WTC11 (cell line): Measurements from ENCODE around the gene GARNL3.

Experiments used
- ETV6 ChIP-seq: sonication (generic); formaldehyde crosslinking; IDR thresholded peaks from 2 replicates; pipeline ENCODE4 v1.8.1; 2022; ENCODE audit warnings: mild to moderate bottlenecking, missing genetic modification reagents
- GABPB1 ChIP-seq: sonication (generic); formaldehyde crosslinking; IDR thresholded peaks from 2 replicates; pipeline ENCODE4 v1.8.1; 2023; ENCODE audit warnings: mild to moderate bottlenecking, missing genetic modification reagents
- MYBL2 ChIP-seq: sonication (generic); formaldehyde crosslinking; IDR thresholded peaks from 2 replicates; pipeline ENCODE4 v1.8.1; 2023; ENCODE audit warnings: mild to moderate bottlenecking, moderate library complexity, missing genetic modification reagents
- NFE2L1 ChIP-seq: sonication (generic); formaldehyde crosslinking; IDR thresholded peaks from 2 replicates; pipeline ENCODE4 v1.8.1; 2023; ENCODE audit warnings: missing genetic modification reagents
- SOX15 ChIP-seq: fragments of 250-450 bp; sonication (Bioruptor Pico); IDR thresholded peaks from 2 replicates; pipeline ENCODE4 v1.9.0; 2021; ENCODE audit warnings: mild to moderate bottlenecking
- TCF7 ChIP-seq: sonication (generic); formaldehyde crosslinking; IDR thresholded peaks from 2 replicates; pipeline ENCODE4 v1.8.0; 2022; ENCODE audit warnings: mild to moderate bottlenecking, low read depth, missing genetic modification reagents, moderate library complexity
- TEAD4 ChIP-seq: sonication (generic); formaldehyde crosslinking; IDR thresholded peaks from 2 replicates; pipeline ENCODE4 v1.8.0; 2022; ENCODE audit warnings: mild to moderate bottlenecking, missing genetic modification reagents
- ZBTB21 ChIP-seq: sonication (generic); formaldehyde crosslinking; IDR thresholded peaks from 2 replicates; pipeline ENCODE4 v1.8.1; 2023; ENCODE audit warnings: mild to moderate bottlenecking, missing genetic modification reagents, borderline replicate concordance
- ZNF138 ChIP-seq: sonication (generic); formaldehyde crosslinking; conservative IDR thresholded peaks from 2 replicates; pipeline ENCODE4 v1.8.1; 2022; ENCODE audit warnings: mild to moderate bottlenecking, moderate library complexity, missing genetic modification reagents
- TF ChIP-seq, protein P1 (sequence below): fragments of 200-600 bp; IDR thresholded peaks from 2 replicates; pipeline ENCODE4 v1.8.0; 2022; ENCODE audit warnings: antibody characterized with exemption
- TF ChIP-seq, protein P2 (sequence below): sonication (generic); formaldehyde crosslinking; IDR thresholded peaks from 2 replicates; pipeline ENCODE4 v1.8.1; 2023; ENCODE audit warnings: mild to moderate bottlenecking, missing genetic modification reagents, moderate library complexity
- TF ChIP-seq, protein P3 (sequence below): sonication (generic); formaldehyde crosslinking; conservative IDR thresholded peaks from 2 replicates; pipeline ENCODE4 v1.8.1; 2022; ENCODE audit warnings: mild to moderate bottlenecking, missing genetic modification reagents
- TF ChIP-seq, protein P4 (sequence below): sonication (generic); formaldehyde crosslinking; IDR thresholded peaks from 2 replicates; pipeline ENCODE4 v1.8.0; 2022; ENCODE audit warnings: mild to moderate bottlenecking, missing genetic modification reagents

DNA sequence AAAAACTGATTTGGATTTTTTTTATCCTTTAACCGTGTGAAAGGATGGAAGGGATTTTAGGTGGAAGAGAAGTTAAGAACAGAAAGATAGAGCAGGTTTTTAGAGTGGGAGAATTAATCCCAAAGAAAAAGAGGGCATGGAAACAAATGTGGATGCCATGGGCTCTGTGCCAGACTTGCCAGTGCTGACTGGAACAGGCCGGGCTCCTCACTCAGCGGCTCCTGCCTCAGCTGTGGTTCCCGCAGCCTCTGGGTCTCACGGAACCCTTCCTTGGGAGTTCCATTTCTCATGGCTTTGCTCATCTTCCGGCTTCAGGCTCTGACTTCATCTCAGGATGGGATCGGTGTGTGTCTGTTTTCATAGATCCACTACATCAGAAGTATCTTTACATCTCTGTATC, 102.0 kb downstream of the GARNL3 start:
- TF ChIP-seq, protein P1, sequence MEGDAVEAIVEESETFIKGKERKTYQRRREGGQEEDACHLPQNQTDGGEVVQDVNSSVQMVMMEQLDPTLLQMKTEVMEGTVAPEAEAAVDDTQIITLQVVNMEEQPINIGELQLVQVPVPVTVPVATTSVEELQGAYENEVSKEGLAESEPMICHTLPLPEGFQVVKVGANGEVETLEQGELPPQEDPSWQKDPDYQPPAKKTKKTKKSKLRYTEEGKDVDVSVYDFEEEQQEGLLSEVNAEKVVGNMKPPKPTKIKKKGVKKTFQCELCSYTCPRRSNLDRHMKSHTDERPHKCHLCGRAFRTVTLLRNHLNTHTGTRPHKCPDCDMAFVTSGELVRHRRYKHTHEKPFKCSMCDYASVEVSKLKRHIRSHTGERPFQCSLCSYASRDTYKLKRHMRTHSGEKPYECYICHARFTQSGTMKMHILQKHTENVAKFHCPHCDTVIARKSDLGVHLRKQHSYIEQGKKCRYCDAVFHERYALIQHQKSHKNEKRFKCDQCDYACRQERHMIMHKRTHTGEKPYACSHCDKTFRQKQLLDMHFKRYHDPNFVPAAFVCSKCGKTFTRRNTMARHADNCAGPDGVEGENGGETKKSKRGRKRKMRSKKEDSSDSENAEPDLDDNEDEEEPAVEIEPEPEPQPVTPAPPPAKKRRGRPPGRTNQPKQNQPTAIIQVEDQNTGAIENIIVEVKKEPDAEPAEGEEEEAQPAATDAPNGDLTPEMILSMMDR: no peak
- TF ChIP-seq TCF7 (no peak), GABPB1 (CRISPR knock-in tag) (no peak), ETV6 (CRISPR knock-in tag) (no peak), ZBTB21 (CRISPR knock-in tag) (no peak), ZNF138 (CRISPR knock-in tag) (no peak), TEAD4 (CRISPR knock-in tag) (no peak), NFE2L1 (CRISPR knock-in tag) (no peak), MYBL2 (no peak), SOX15 (CRISPR knock-in tag) (no peak)
- TF ChIP-seq, protein P2, sequence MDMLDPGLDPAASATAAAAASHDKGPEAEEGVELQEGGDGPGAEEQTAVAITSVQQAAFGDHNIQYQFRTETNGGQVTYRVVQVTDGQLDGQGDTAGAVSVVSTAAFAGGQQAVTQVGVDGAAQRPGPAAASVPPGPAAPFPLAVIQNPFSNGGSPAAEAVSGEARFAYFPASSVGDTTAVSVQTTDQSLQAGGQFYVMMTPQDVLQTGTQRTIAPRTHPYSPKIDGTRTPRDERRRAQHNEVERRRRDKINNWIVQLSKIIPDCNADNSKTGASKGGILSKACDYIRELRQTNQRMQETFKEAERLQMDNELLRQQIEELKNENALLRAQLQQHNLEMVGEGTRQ (CRISPR knock-in tag): no peak
- TF ChIP-seq, protein P3, sequence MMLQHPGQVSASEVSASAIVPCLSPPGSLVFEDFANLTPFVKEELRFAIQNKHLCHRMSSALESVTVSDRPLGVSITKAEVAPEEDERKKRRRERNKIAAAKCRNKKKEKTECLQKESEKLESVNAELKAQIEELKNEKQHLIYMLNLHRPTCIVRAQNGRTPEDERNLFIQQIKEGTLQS (CRISPR knock-in tag): no peak
- TF ChIP-seq, protein P4, sequence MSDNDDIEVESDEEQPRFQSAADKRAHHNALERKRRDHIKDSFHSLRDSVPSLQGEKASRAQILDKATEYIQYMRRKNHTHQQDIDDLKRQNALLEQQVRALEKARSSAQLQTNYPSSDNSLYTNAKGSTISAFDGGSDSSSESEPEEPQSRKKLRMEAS (CRISPR knock-in tag): no peak
